KBM-7 (cell line): Measurements from ENCODE around the gene CHST15.

Experiments
- DNase-seq: peaks from one replicate; pipeline ENCODE4 v3.0.0-alpha.2; 2015
- in situ Hi-C: fragments of 300-500 bp; cut with MboI; formaldehyde crosslinking; loops from 2 replicates; pipeline ENCODE4 v1.14.3; 2020; ENCODE audit warnings: low sequenced_read_pairs, low pct_unique_long_range_greater_than_20kb, mixed read lengths

The CHST15 gene

DNA sequence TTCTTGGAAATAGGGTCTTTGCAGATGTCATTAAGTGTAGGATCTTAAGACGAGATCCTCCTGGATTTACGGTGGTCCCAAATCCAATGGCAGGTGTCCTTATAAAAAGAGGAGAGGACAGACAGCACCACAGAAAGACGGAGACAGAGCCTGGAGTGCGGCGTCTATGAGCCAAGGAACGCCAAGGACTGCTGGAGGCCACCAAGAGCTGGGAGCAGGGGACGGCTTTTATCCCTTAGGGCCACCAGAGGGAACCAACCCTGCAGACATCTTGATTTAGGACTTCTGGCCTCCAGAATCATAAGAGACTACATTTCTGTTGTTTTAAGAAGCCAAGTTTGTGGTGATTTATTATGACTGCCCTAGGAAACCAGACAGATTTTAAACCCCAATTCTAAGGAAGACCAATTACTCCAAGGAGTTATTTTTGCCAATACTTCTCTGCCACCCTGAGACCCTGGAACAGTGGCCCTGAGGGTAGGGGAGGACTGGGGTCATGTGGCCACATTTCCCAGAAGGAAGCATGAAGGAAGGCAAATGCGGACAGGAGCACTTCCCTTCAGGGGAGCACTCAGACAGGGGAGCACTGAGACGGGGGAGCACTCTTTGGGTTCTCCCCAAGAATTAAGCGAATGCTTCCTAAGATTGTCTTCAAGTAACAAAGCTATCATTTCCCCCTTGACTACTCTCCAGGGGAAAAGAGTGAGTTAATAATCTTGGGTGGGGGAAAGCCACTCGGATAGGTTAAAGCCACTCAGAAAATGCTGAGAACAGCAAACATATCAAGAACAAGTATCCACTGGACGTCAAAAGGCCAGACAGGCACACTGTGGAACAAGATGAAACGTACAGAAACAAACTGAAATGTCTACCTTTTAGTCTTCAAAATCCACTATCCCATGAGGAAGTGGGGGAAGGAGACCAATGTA is 67.5 kb downstream of the CHST15 start:
- peak; percentile 24 for DNase-seq
- in situ Hi-C loops: no loop called here

DNA sequence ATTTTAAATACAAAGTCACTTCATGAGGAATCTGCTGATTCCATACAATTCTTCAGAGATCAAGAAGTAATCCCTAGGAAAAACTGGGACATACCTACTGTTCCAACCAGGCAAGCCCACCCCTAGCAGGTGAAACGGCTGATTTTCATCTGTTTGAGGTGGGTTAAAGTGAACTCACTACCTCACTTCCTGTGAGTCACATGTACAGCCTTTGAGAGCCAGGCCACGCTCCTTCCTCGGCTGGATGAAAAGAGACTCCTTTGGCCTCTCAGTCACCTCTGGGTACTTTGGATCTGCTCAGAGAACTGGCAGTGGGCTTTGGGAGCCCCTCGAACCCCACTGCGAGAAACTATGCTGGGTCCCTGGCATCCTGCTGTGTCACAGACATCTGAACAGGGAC is 68.2 kb downstream of the CHST15 start:
- in situ Hi-C loops: no loop called here
- no peak for DNase-seq

DNA sequence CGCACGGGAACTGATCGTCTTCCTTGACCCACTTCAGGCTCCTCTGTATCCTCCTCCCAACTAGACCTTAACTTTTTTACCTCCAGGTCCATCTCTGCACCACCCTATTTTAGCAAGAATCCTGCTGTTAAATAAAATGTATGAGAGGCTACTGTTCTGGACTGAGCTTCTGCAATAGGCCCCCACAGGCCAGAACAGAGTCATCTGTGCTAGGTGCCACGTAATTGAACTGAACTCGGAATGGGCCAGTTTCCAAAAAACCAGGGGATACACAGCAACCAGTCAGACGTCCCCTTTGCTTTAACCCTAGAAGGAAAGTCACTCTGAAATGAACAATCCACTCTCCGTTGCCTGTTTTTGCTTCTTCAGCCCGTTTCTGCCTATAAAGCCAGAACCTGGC is 71.3 kb downstream of the CHST15 start:
- no peak for DNase-seq
- in situ Hi-C loops: no loop called here

DNA sequence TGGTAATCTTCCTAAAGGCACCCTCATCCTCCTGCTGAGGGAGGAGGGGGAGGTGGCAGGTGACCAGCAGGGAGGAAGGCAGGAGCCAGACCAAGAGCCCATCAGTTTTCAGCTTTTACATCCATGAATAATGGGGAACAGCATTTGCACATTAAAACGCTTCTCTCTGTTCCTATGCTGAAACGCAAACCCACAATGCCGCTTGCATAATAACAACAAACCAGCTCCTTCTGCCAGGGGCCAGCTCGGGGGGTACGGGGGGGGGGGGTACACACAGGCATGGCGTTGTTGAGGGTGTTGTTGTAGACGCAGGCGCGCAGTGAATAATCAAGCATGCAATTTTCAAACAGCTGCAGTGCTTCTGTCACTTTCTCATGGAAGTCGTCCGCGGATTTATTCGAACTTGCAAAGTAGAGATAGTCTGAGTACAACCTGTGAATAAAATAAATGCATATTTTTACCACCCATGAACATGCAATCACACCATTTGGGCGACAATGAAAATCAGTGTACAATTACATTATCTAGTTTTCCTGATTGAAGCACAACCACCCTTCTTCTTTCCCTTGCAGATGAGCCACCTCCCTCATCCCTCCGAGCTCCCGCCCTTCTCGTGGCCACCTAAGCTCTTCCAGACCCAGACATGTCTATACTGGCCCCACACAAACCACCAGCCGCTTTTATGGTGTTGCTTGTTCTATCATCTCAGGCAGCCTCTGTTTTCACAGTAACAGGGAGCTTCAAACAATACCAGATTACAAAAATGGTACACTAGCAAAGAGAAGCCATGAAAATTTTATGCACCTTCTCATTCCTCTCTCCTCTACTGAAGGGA is 72.2 kb downstream of the CHST15 start:
- DNase-seq: no peak
- in situ Hi-C loops: no loop called here

DNA sequence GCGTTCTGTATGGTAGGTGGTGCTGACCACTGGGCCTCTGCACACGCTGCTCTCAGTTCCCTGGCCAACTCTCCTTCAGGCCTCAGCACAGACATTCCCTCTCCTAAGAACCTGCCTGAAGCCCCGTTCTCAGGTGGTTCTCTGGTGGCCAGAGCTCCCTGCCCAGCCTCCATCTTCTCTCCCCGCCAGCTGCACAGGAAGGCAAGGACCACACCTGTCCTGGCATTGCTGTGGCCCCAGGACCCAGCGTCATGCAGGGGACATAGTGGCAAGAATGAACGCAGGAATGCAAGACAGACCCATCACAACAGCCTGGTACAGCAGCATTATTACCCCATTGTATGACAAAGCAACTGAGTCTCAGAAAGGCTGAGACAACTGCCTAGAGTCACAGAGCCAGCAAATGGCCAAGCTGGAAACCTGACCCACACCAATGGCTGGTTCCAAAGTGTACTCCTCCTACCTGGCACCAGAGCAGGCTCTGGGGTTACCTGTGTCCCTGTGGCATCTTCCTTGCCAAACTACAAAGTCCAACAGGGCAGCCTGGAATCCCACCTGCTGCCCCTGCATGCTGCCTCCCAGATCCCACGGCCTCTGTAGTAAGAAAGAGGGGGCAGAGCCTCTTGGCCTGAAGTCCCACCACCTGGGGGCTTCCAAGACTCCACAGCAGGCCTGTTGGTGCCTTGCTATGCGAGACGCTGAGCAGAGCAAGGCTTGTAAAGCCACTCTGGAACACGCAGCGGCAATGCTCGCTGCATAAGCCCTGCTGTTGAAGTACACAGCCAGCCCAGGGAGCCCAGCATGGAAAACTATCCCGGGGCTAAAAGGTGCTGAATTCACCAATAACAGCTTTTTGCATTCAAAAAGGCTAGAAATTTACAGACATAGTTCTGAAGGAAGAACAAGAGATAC is 73.3 kb downstream of the CHST15 start:
- in situ Hi-C loops: no loop called here
- DNase-seq: no peak

DNA sequence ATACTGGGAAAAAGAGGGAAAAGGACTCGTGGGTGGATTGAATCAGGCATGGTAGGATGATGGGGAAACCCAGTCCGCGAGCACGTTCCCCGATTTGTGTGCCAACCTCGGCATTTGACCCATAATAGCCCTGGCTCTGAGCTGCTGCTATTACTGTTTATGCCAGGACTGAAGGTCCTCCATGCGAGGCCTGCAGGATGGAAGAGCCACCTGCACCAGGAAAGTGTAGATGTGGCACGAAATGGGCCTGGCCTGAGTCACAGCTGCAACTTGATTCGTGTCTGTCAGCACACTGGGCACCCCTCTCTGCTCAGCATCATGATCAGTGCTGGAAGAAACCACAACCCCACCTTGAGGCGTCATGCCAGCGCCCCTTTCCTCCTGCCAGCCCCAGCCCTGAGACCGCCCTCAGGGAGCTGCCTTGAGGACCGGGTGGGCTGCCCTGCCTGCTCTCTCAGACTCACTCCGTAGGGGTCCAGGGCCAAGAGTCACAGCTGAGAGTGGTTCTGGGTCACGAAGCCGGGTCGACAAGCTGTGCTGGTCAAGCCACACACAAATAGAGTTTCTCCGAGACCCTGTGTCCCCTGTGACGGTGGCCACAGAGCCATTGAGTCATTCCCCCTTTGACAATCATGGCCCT is 74.4 kb downstream of the CHST15 start:
- DNase-seq: no peak
- in situ Hi-C loops: no loop called here

DNA sequence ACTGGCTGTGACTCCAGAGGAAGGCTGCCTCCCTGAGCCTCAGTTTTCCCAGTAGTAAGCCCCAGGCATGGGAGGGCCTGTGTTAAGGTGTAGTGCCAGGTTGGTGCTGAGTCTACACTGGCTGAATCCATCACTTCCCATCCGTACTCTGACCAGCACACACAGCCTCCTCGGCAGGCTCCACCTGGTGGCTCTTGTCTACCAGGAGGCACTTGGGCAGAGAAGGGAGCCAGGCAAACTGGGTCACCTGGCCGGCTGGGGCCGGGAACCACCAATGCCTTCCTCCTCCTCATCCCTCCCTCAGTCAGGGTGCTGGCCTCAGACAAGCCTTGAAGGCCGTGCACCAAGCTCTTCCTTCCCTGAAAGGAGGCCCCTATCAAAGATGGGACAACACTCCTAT is 75.7 kb downstream of the CHST15 start:
- DNase-seq: no peak
- in situ Hi-C loops: no loop called here

DNA sequence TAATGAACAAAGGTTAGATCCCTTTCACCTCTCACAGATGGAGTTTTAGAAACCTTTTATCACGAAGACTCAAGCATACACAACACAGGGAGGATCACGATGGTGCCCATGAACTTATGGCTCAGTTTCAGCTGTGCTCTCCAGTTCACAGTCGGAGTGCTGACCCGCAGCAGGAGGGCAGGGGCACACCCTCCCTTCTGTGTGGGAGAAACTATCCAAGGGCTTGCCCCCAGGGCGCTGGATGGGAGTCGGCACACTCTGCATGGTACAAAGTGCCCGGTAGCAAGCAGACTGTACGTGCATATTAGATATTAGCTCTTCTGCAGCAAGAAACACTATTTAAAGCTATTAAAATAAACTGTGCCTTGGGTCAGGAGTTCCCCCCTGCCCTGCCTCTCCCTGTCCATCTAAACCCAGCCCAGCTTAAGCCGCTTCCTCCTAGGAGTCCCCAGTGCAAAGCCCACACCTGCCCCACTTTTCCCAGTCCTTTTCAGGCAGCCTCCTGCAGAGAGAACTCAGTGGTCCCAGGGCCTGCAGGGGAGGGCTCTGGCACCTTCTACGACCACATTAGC is 76.5 kb downstream of the CHST15 start:
- DNase-seq: no peak
- in situ Hi-C loops: no loop called here

DNA sequence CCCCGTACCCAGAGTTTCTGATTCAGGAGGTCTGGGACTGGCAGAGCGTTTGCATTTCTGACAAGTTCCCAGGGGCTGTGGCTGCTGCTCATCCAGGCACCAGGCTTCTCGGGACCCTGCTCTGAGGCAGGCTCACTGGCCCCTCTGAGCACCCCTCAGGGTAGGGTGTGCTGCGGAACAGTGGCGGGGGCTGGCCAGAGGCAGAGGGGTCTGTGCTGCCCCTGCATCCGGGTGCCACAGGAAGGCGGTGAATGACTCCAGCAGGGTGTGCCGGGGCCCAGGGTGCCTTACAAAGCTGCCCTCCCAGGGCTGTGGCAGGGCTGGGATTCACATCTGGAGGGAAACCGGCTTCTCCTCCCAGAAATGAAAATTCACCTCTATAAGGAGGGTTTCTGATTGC is 77.4 kb downstream of the CHST15 start:
- DNase-seq: no peak
- in situ Hi-C loops: no loop called here

DNA sequence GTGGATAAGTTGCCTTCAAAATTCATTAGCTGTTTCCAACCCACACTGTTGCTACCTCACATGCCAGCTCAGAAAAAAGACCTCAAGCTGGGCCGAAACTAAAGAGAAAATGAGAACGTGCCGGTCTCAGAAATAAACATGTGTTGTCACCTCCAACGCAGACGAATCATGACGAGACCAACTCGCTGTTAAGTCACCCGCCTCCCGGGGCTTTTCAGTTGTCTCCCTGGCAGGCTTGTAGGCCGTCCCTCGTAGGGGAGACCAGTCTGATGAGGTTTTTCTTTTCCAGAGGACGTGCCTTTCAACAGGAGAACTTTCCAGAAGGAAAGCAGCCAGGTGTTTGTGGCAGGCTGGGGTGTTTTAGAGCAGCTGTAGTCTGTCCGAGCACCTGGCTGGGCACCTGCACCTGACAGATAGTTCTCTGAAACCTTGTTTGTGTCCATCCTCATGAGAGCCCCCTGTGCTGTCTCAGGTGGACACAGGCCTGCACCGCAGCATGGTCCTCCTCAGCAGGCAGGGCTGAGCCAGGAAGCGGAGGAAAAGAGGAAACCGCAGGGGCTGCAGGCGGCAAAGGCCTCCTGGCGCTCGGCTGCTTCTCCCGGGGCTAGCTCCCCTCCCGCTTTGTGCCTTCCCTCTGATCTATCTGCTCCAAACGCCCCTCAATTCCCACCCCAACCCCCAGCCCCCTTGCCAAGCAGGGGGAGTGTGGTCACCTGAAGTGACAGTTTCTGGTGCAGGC is 78.8 kb downstream of the CHST15 start:
- in situ Hi-C loops: no loop called here
- no peak for DNase-seq

DNA sequence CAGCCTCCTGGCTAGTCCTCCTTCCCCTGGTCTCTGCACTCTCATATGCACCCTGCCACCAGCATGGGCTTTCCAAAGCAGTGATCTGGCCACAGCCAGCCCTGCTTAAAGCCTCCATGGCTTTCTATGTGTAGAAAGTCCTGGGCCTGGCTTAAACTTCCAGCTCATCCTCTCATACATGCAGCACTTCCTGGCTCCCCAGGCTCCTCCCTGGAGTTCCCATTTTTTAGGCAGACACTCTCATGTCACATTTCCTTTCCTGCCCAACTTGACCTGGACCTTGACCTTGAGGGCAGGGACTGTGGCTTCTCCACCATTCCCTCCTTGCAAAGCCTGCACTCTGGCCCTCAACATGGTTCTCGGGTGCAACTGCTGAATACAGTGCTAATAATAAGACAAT is 79.5 kb downstream of the CHST15 start:
- DNase-seq: no peak
- in situ Hi-C loops: no loop called here

DNA sequence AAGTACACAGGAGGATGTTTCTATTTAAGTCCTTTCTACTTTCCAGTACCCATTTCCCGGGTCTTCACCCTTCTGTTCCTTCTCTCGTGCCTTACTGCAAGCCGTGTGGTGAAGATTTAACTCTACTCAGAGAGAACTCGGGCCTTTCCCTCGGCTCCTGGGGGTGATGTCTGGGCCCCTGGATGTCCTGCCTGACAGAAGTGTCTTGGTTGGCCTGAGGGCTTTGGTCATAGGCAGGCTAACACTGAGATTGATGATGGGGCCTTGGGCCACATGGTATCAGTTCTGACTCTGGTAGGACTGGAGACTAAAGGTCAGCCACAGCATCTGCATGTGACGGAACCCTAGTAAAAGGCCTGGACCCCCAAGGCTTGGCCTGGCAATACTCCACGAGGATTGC is 80.4 kb downstream of the CHST15 start:
- no peak for DNase-seq
- in situ Hi-C loops: no loop called here

DNA sequence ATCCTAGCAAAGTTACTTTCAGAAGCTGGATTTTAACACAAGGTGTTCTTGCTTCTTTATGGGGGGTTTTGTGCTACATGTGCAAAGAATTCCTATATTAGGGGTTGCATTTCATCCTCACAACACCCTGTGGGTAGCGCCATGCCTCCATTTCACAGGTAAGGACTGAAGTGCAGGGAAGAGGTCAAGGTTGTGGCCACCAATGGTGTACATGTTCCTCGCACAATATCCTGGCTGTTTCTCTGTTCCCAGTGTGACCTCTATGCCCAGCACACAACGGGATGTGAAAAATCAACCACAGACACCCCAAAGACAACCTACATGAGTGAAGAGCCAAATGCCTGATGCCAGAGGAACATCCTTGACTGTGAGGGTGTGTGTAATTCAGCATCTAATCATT is 80.8 kb downstream of the CHST15 start:
- no peak for DNase-seq
- in situ Hi-C loops: no loop called here

DNA sequence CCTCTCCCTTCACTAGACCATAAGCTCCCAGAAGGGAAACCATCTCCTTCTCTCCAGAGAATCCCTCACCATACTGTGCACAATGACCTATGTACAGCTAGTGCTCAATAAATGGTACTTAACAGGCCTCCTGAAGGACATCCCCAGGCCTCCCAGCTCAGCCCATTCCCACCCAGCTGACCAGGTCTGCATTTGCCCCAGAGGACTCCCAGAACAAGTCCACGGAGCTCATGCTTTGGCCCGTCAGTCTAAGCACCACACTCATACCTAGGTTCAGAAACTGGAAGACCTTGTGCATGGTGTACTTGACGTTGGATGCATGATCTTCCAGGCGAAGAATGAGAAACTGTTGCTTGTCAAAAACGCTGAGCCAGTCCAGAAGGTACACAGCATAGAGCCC is 81.3 kb downstream of the CHST15 start:
- in situ Hi-C loops: no loop called here
- DNase-seq: no peak

DNA sequence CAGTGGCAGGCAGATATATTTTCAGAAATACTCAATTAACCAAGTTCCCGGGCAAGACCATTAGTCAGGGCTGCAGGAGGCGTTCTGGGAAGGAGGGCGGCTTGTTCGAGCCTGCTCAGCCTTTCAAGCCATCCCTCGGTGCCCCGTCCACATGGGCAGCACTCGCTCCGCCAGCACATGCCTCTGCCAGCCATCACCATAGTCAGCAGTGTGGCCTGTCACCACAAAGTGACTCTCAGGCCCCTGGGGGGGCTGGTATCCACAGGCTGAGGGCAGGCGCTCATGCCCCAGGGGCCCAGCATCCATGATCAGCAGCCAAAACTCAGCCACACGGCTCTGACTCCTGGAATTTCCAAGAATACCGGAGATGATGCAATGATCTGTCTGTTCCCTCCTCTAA is 81.9 kb downstream of the CHST15 start:
- in situ Hi-C loops: no loop called here
- no peak for DNase-seq

DNA sequence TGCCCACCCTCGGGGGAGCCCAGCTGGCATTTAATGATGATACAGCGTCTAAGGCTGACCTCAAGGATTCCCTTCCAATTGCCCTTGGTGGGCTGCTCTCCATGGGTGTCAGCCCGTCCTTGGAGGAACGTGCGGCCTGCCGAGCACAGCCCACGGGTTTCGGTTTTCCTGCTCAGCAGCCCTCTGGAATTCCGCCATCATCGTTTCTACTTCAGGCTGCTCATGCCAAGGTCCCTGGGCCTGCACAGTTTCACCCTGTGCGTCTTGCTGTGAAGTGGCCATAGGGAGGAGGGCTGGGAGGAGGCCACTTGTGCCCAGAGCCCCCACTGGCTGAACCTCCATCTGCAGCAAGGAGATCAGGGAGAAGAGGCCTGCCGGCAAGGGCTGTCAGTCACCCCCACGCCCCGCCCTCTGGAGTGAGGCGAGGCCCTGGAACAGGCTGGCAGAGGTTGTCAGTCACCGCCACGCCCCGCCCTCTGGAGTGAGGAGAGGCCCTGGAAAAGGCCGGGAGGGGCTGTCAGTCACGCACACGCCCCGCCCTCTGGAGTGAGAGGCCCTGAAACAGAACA is 82.8 kb downstream of the CHST15 start:
- in situ Hi-C loops: no loop called here
- DNase-seq: no peak

DNA sequence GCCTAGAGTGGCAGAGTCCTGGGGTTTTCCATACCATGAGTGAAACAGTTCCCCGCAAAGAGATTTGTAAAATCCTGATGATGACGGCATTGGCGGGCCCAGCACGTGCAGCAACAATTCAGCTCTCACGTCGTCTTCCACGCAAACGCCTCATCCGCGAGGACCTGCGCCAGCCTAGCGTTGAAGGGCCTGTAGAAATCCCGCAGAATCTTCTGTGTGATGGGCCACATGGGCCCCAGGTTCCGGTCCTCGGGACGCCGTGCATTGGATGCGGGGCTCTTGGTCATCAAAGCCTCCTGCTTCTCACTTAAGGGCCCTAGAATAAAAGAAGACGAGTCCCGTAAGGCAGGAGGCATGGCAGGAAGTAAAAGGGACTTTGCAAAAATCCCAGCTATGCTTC is 83.4 kb downstream of the CHST15 start:
- in situ Hi-C loops: no loop called here
- no peak for DNase-seq
